Eye (tissue), 1 donor: ENCODE data around the gene DACT2.

ENCODE experiments used
- DNase-seq: peaks from one replicate; pipeline ENCODE4 v3.0.0-alpha.2; 2015

DACT2 gene

DNA sequence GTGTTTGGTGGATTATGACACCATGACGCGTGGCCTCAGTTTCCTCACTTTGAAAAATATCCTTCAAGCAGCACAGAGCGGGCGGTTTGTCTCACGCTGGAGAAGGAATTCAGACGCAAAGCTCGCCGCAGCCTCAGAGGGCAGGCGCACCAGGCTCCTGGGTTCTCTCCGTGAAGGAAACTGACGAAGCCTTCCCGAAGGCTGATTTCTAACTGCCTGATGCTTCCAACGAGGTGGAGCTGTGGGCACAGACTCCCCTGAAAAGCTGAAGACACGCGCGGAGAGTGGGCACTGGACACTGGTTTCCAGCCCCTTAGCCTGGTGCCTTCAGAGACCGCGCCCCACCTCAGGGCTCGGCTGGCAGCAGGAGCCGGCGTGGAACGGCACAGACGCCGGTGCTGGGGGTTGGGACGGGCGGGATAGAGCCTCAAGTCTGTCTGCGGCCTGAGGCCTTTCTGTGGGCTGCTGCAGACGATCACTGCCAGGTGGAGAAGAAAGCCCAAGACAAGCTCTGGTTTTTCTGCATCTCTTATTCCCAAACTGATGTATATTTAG lies 56.1 kb downstream of the DACT2 start:
- DNase-seq = no peak

DNA sequence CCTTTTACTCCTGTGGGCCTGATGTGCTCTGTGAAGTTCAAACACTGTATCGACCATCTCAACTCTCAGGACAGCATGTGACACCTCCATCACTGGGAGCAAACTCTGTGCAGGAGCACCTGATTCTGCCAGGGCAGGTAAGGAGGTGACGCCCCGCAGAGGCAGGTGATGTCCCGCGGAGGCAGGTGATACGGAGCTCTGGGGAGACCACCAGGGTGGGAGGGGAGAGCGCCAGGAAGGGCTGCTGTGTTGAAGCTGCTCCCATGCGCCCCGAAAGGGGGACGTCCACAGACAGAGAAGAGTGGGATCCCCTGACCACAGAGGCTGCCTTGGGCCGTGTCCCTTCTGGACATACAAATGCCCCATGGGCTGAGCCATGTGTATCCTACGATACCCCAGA lies 58.3 kb downstream of the DACT2 start:
- DNase-seq = no peak

- no peak for DNase-seq
Observed at GRCh38 chr6:168260420-168260987, 59.1 kb downstream of the DACT2 start.

GRCh38 chr6:168258795-168259194 lies 60.8 kb downstream of the DACT2 start:
- no peak for DNase-seq

- DNase-seq = no peak
Observed at GRCh38 chr6:168256940-168257339, 62.6 kb downstream of the DACT2 start.
